PC-3 (cell line): ENCODE data around the gene KLHL1. TPM values are rescaled to one million over a fixed set of nuclear protein-coding genes. Genes with fewer than 3 reads are reported as not detected.

Source experiments
- ATAC-seq: fragments of 200-7000 bp; cut with Tn5 transposase; 2 replicates; pipeline ENCODE4 v1.9.1; 2020; ENCODE audit warnings: mild to moderate bottlenecking, moderate library complexity
- BruUV-seq: library from RNA; stranded (reverse); fragments of 400-500 nt; replicated peaks from 2 replicates; lab custom pipeline; 2021; lab: Mats Ljungman, UMichigan
- CTCF ChIA-PET: fragments of 300-600 bp; sonication (Branson Sonifier 250); formaldehyde crosslinking; loops from one replicate; lab custom pipeline; 2022; ENCODE audit warnings: antibody characterized with exemption; lab: Charles Lee
- POLR2A ChIA-PET: fragments of 300-600 bp; sonication (Branson Sonifier 250); formaldehyde crosslinking; loops from one replicate; lab custom pipeline; 2022; ENCODE audit warnings: antibody characterized with exemption; ENCODE audit not compliant: unreplicated experiment; lab: Charles Lee
- DNase-seq: peaks from one replicate; pipeline ENCODE4 v3.0.0-alpha.2; 2015
- H2AFZ ChIP-seq: fragments of 300-600 bp; sonication (generic); 2 replicates; pipeline ENCODE4 v1.6.0; 2016; ENCODE audit warnings: antibody characterized with exemption, low read length
- H3F3A ChIP-seq: fragments of 300-600 bp; sonication (generic); one replicate; pipeline ENCODE4 v1.6.0; 2017; ENCODE audit warnings: antibody characterized with exemption, low read length, control low read depth, mild to moderate bottlenecking; ENCODE audit not compliant: unreplicated experiment
- H3K27ac ChIP-seq: fragments of 300-600 bp; sonication (generic); 2 replicates; pipeline ENCODE4 v1.5.1; 2016; ENCODE audit warnings: mild to moderate bottlenecking, low read length
- H3K27me3 ChIP-seq: fragments of 300-600 bp; sonication (generic); 2 replicates; pipeline ENCODE4 v1.6.1; 2016; ENCODE audit warnings: low read length, mixed read lengths
- H3K36me3 ChIP-seq: fragments of 300-600 bp; sonication (generic); 2 replicates; pipeline ENCODE4 v1.6.1; 2016; ENCODE audit warnings: low read depth, mixed run types, low read length, mixed read lengths
- H3K4me1 ChIP-seq: fragments of 300-600 bp; sonication (generic); 2 replicates; pipeline ENCODE4 v1.5.1; 2016; ENCODE audit warnings: low read length; ENCODE audit not compliant: insufficient read depth
- H3K4me2 ChIP-seq: fragments of 300-600 bp; sonication (generic); 2 replicates; pipeline ENCODE4 v1.6.0; 2016; ENCODE audit warnings: low read length
- H3K4me3 ChIP-seq: fragments of 300-600 bp; sonication (generic); 2 replicates; pipeline ENCODE4 v1.5.1; 2016; ENCODE audit warnings: mild to moderate bottlenecking, low read length, mixed read lengths
- H3K79me2 ChIP-seq: fragments of 300-600 bp; sonication (generic); 2 replicates; pipeline ENCODE4 v1.6.1; 2017; ENCODE audit warnings: low read length, mixed read lengths
- H3K9ac ChIP-seq: fragments of 300-600 bp; sonication (generic); 2 replicates; pipeline ENCODE4 v1.6.0; 2016; ENCODE audit warnings: mild to moderate bottlenecking, low read length
- H3K9me2 ChIP-seq: fragments of 300-600 bp; sonication (generic); replicated peaks from 2 replicates; pipeline ENCODE4 v1.6.1; 2016; ENCODE audit warnings: mixed run types, low read length, mixed read lengths
- H3K9me3 ChIP-seq: fragments of 300-600 bp; sonication (generic); 2 replicates; pipeline ENCODE4 v1.6.1; 2016; ENCODE audit warnings: low read length, mixed read lengths
- H4K20me1 ChIP-seq: fragments of 300-600 bp; sonication (generic); 2 replicates; pipeline ENCODE4 v1.6.1; 2016; ENCODE audit warnings: low read length, mixed read lengths
- EZH2 ChIP-seq: fragments of 300-600 bp; sonication (generic); IDR thresholded peaks from one replicate; pipeline ENCODE4 v1.6.1; 2017; ENCODE audit warnings: antibody characterized with exemption, mild to moderate bottlenecking, low read length; ENCODE audit not compliant: unreplicated experiment
- EZH2phosphoT487 ChIP-seq: fragments of 300-600 bp; sonication (generic); IDR thresholded peaks from 2 replicates; pipeline ENCODE4 v1.6.1; 2018; ENCODE audit warnings: mild to moderate bottlenecking, antibody characterized with exemption, low read length, borderline replicate concordance
- intact Hi-C: fragments of 100-400 bp; cut with micrococcal nuclease; formaldehyde crosslinking; loops from 2 replicates; pipeline ENCODE4 v1.9.0; 2023
- total RNA-seq: library from RNA; depleted of rRNA; stranded (reverse); fragments of >200 nt; gene quantifications from 2 replicates; pipeline ENCODE4 v1.2.3, GENCODE V29; 2014
- TF ChIP-seq, protein P1 (sequence below): fragments of 300-600 bp; sonication (generic); conservative IDR thresholded peaks from 2 replicates; pipeline ENCODE4 v1.5.1; 2017; ENCODE audit warnings: antibody characterized with exemption, low read depth, mild to moderate bottlenecking, low read length

Gene KLHL1
- total RNA-seq, 1 experiment from 2014 or later, result not detected

DNA sequence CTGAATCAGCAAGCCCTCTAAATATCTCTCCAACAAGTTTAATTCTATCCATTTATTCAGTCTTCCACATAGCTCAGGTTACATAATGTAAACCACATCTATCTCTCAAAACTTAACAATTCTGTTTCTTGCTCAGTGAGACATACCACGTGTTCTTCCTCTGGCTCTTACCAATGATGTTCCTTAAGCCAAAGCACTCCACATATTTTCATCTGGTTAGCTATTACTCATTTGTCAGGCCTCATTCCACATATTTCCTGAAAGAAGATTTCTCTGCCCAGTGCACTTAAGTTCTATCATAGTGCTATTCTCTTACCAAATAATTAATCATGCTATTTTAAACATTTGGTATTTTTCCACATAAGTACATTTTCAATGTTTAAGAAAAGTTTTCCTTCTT lies 403.9 kb downstream of the KLHL1 start:
- DNase-seq, result no peak
- Histone ChIP-seq H4K20me1 (no peaks in the 10 kb centered on the region), H3K9me2 (no peaks in the 10 kb centered on the region), H3K4me3 (no peak overlapping the region), H3K36me3 (no peaks in the 10 kb centered on the region), H3K9ac (no peak overlapping the region), H3K4me2 (no peak overlapping the region), H2AFZ (no peak overlapping the region), H3K9me3 (no peaks in the 10 kb centered on the region), H3K27me3 (no peaks in the 10 kb centered on the region), H3F3A (no peaks in the 10 kb centered on the region), H3K4me1 (no peaks in the 10 kb centered on the region), H3K79me2 (no peaks in the 10 kb centered on the region), H3K27ac (no peak overlapping the region)
- ChIA-PET CTCF (no interaction called here), POLR2A (no interaction called here)
- intact Hi-C loops, result no loop called here
- BruUV-seq, result no TSS peak
- TF ChIP-seq, protein P1, sequence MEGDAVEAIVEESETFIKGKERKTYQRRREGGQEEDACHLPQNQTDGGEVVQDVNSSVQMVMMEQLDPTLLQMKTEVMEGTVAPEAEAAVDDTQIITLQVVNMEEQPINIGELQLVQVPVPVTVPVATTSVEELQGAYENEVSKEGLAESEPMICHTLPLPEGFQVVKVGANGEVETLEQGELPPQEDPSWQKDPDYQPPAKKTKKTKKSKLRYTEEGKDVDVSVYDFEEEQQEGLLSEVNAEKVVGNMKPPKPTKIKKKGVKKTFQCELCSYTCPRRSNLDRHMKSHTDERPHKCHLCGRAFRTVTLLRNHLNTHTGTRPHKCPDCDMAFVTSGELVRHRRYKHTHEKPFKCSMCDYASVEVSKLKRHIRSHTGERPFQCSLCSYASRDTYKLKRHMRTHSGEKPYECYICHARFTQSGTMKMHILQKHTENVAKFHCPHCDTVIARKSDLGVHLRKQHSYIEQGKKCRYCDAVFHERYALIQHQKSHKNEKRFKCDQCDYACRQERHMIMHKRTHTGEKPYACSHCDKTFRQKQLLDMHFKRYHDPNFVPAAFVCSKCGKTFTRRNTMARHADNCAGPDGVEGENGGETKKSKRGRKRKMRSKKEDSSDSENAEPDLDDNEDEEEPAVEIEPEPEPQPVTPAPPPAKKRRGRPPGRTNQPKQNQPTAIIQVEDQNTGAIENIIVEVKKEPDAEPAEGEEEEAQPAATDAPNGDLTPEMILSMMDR, result no peak
- TF ChIP-seq EZH2, result no peak
- TF ChIP-seq EZH2phosphoT487, result no peak
- no peak; the same call in 1 of the 2 replicates for ATAC-seq

DNA sequence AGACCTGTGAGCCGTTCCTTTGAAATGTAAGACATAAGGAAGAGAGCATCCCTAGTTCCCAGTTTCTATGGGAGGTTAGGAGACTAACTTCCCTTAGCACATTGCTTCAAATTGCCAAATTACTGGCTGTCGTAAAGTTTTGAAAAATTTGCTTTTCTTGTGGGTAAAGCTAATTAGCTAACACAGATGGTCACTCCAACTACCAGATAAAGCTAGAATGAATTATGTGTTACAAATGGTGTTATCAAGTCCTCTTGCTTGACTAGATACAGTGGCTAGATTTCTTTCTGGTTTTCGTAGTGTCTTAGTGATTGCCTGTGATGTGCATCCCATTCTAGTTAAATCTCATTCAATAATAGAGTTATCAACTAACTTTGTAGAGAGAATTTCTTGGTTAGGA lies 417.3 kb downstream of the KLHL1 start:
- no peaks in the 10 kb centered on the region for H3F3A ChIP-seq
- H3K4me2 ChIP-seq, result no peak overlapping the region
- ChIA-PET CTCF (no interaction called here), POLR2A (no interaction called here)
- TF ChIP-seq EZH2, result no peak
- TF ChIP-seq EZH2phosphoT487, result no peak
- TF ChIP-seq, protein P1, result no peak
- no peak overlapping the region for H3K9ac ChIP-seq
- H3K27me3 ChIP-seq, result no peaks in the 10 kb centered on the region
- H3K4me3 ChIP-seq, result no peak overlapping the region
- H3K79me2 ChIP-seq, result no peaks in the 10 kb centered on the region
- ATAC-seq, result no peak
- no peaks in the 10 kb centered on the region for H3K36me3 ChIP-seq
- intact Hi-C loops, result no loop called here
- no peaks in the 10 kb centered on the region for H3K9me2 ChIP-seq
- no peaks in the 10 kb centered on the region for H3K4me1 ChIP-seq
- H3K9me3 ChIP-seq, result no peaks in the 10 kb centered on the region
- no peak for DNase-seq
- BruUV-seq, result no TSS peak
- no peak overlapping the region for H3K27ac ChIP-seq
- no peaks in the 10 kb centered on the region for H4K20me1 ChIP-seq
- H2AFZ ChIP-seq, result no peak overlapping the region

DNA sequence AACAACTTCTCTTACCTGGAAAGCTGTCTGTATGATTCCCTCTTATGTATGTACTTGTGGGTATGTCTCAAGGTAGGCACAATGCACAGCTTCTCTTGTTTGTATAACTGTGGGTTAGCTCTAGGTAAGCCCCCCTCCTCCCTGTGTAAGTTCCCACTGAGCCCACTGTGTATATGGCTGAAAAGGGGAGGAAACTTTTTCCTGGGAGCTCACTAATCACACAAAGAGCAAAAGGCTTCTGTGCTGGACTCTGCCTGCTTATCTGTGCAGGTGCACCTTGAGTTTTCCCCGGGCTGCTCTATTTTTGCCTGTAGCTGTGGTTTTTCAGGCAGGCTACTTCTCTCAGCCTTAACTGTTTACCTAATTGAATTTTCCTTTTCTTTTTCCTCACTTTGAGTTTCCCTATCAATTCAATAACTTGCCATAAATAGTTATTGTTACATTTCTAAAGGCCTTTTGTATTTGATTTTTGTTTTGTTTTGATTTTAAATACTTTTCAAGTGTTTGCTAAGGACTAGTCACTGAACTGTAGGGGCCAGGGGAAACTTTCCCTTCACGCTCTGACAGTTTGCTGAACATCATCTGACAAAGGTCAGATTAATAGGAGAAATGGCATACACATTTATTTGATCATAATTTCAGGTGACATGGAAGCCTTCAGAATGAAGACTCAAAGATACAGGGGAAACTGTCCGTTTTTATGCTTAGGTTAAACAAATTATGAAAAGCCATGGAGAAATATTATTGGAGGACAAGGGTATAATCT lies 424.1 kb downstream of the KLHL1 start:
- ATAC-seq, result no peak
- ChIA-PET POLR2A (no interaction called here), CTCF (no interaction called here)
- no peaks in the 10 kb centered on the region for H3K79me2 ChIP-seq
- TF ChIP-seq EZH2phosphoT487 (no peak), EZH2 (no peak)
- TF ChIP-seq, protein P1, result no peak
- H3K27me3 ChIP-seq, result no peaks in the 10 kb centered on the region
- H2AFZ ChIP-seq, result no peak overlapping the region
- H3K4me2 ChIP-seq, result no peak overlapping the region
- H3K9me3 ChIP-seq, result no peaks in the 10 kb centered on the region
- intact Hi-C loops, result no loop called here
- no peak overlapping the region for H3K27ac ChIP-seq
- no peaks in the 10 kb centered on the region for H3K36me3 ChIP-seq
- H3F3A ChIP-seq, result no peaks in the 10 kb centered on the region
- H3K4me1 ChIP-seq, result no peaks in the 10 kb centered on the region
- H3K4me3 ChIP-seq, result no peak overlapping the region
- no peak overlapping the region for H3K9ac ChIP-seq
- H3K9me2 ChIP-seq, result no peaks in the 10 kb centered on the region
- no TSS peak for BruUV-seq
- DNase-seq, result no peak
- no peaks in the 10 kb centered on the region for H4K20me1 ChIP-seq
